A549 (cell line): ENCODE data around the gene CHN1.

Experiments
- CEBPB ChIP-seq, 2 experiments: fragments of >200 bp in 1 of 2; sonication (Bioruptor Twin) in 1 of 2; formaldehyde crosslinking in 1 of 2; IDR thresholded peaks; 2 replicates each; pipeline ENCODE4 v1.6.1; 2012 to 2016
- CTCF ChIP-seq: fragments of >200 bp; sonication (Bioruptor Twin); formaldehyde crosslinking; IDR thresholded peaks from 3 replicates; pipeline ENCODE4 v1.5.1; 2016
- MAX ChIP-seq: IDR thresholded peaks from 2 replicates; pipeline ENCODE4 v1.6.1; 2012
- ZNF302 ChIP-seq: fragments of 250-450 bp; sonication (Bioruptor Pico); IDR thresholded peaks from 2 replicates; pipeline ENCODE4 v1.9.0; 2021; ENCODE audit warnings: inconsistent platforms, mild to moderate bottlenecking, moderate library complexity

DNA sequence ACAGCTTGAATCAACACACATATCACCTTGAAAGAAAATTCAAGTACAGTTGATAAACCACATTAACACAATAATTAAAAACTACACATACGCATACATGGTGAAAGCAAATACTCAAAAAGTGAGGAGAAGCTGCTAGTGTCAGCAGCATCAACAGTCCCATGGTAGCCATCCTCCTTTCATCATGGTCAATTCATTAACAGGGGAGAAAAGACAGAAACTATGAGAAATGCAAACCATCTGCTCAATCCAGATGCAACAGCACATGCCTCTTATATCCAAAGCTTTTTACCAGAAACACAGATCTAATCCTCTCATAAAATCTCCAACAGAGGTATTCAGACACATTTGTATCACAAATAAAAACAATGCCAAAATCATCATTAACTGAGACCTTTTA lies 159.0 kb downstream of the CHN1 start:
- TF ChIP-seq CEBPB (IDR thresholded peaks at IDR 0.05) (no peak), CTCF (no peak), MAX (no peak), ZNF302 (CRISPR knock-in tag) (no peak)
